Measurements from ENCODE around the gene SMARCA2. TPM values are rescaled to one million over a fixed set of nuclear protein-coding genes. Genes with fewer than 3 reads are reported as not detected.

SMARCA2 gene
- total RNA-seq, 2 experiments from 2014 or later = 110 to 117 TPM

- POLR2A ChIA-PET = no interaction called here
- CTCF ChIA-PET = no interaction called here
Measured at GRCh38 chr9:2066312-2067273, 51.4 kb downstream of the SMARCA2 start.

GRCh38 chr9:2072752-2073405 is 57.7 kb downstream of the SMARCA2 start:
- POLR2A ChIA-PET = no interaction called here
- CTCF ChIA-PET = no interaction called here

GRCh38 chr9:2082772-2083171 is 67.6 kb downstream of the SMARCA2 start:
- ChIA-PET POLR2A (no interaction called here), CTCF (no interaction called here)

- CTCF ChIA-PET = no interaction called here
- POLR2A ChIA-PET = no interaction called here
Measured at GRCh38 chr9:2083479-2083878, 68.3 kb downstream of the SMARCA2 start.

DNA sequence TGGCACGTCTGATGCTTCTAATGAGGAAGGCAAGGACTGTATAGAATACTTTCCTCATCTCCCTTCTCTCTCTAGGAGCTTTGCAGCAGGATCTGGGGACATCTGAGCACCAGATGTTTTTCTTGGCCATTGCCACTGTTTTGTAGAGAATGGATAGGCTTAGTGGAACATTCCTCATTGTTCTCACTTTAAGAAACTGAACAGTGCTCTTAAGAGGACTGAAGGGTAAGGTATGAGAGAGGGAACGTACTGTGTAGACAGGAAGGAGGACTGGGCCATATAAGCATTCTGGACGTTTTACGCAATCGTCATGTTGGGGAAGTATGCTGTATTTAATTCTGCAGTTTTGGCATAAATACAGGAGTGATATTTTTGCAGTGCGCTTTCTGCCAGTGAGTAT is 70.6 kb downstream of the SMARCA2 start:
- CTCF ChIA-PET = no interaction called here
- POLR2A ChIA-PET = no interaction called here

- POLR2A ChIA-PET = no interaction called here
- CTCF ChIA-PET = no interaction called here
Measured at GRCh38 chr9:2086116-2086515, 71.0 kb downstream of the SMARCA2 start.

GRCh38 chr9:2086971-2087370 is 71.8 kb downstream of the SMARCA2 start:
- POLR2A ChIA-PET = interaction anchor here (0.7 to 1.0 kb wide), 3 partner anchors 72 to 263 kb away, joined by 3 read pairs; partner anchors contain the start of gene SMARCA2

GRCh38 chr9:2087500-2088313 is 72.6 kb downstream of the SMARCA2 start:
- ChIA-PET POLR2A (interaction anchor here (0.7 to 1.0 kb wide), 3 partner anchors 73 to 264 kb away, joined by 3 read pairs; partner anchors contain the start of gene SMARCA2), CTCF (interaction anchor here (0.7 to 0.8 kb wide), 4 partner anchors 10 to 211 kb away, joined by 3 read pairs; no protein-coding TSS in a partner anchor)

More at GRCh38 chr9:2086971-2087370, 71.8 kb downstream of the SMARCA2 start:
- CTCF ChIA-PET = interaction anchor here (0.7 to 0.8 kb wide), 3 partner anchors 11 to 211 kb away, joined by 3 read pairs; no protein-coding TSS in a partner anchor

DNA sequence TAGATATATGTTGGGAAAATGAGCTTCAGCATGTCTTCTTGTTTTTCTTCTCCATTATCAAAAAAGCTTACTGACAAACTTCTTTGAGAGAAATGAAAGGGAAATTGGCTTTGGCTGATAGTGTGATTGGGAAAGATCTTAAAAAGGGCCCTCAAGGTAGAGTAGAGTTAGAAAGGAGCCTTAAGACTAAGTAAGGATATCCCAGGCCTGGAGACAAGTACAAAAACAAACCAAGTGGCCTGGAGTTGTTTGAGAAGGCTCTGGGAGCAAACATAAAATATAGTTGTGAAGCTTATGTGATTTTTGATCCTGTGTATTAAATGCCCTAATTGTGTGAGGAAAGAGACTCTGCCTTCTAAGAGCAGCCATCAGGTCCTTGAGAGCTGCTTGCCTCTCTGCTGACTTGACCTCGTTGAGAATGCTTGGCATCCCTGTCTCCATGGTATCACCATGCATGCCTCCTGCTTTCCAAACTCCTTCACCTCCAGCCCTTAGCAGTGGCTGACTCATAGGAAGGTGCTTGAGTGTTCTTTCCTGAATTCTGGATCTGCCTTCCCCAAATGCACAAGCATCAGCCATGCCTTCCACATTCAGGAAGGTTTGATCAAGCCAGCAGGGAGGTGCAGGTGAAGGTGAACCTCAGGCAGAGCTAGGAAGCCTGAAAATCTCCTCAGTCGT is 78.9 kb downstream of the SMARCA2 start:
- ChIA-PET CTCF (no interaction called here), POLR2A (interaction anchor here (0.7 kb wide), 1 partner anchor 38 kb away, joined by 3 read pairs; no protein-coding TSS in a partner anchor)

DNA sequence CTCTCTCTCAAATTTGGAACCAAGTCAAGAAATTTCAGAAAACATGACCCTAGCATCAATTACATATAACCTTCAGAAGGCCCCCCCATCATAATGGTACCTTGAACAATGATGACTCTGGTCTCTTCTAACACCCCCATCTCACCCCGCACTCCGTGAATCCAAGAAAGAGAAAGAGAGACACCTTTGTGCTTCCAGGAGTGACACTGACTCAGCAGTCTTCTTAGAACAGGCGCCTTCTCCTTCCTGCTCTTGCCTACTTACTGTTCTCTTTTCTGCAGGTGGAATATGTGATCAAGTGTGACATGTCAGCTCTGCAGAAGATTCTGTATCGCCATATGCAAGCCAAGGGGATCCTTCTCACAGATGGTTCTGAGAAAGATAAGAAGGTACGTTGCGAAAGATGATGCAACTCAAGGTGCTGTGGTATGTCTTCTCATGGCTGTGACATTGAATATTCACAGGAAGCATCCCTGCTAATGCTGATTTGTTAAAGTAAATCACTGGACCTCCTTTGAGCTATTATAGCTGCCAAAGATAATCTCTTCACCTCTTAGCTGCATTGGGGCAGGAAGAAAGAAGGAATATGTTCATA is 81.3 kb downstream of the SMARCA2 start:
- CTCF ChIA-PET = interaction anchor here (1.5 kb wide), 1 partner anchor 8 kb away, joined by 3 read pairs; no protein-coding TSS in a partner anchor
- POLR2A ChIA-PET = no interaction called here

- POLR2A ChIA-PET = no interaction called here
- CTCF ChIA-PET = no interaction called here
Measured at GRCh38 chr9:2106666-2107065, 91.5 kb downstream of the SMARCA2 start.

GRCh38 chr9:2107906-2108451 is 92.8 kb downstream of the SMARCA2 start:
- ChIA-PET POLR2A (no interaction called here), CTCF (no interaction called here)

GRCh38 chr9:2109069-2109650 is 94.0 kb downstream of the SMARCA2 start:
- CTCF ChIA-PET = interaction anchor here (1.1 kb wide), 1 partner anchor 16 kb away, joined by 3 read pairs; no protein-coding TSS in a partner anchor
- POLR2A ChIA-PET = no interaction called here

- CTCF ChIA-PET = no interaction called here
- POLR2A ChIA-PET = no interaction called here
Measured at GRCh38 chr9:2110036-2110435, 94.9 kb downstream of the SMARCA2 start.

GRCh38 chr9:2116073-2116472 is 100.9 kb downstream of the SMARCA2 start:
- CTCF ChIA-PET = interaction anchor here (0.7 kb wide), 1 partner anchor 176 kb away, joined by 3 read pairs; no protein-coding TSS in a partner anchor

DNA sequence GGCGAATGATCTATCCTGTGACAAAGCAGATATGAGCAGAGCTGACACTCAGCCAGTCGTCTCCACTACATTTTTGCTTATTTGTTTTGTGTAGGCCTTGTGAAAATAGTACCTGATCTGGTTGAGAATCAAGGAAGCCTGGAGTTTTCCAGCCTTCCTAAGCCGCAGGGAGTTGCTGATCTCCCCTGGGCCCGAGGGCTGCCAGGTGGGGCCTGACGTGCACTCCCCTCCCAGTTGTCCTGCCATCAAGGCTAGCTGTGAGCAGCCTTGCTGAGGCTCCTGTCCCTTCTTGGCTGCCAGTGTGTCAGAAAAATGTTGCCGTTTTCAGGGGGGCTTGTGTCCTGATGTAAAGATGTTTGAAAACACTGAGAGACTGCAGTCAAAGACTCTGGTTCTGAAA is 102.4 kb downstream of the SMARCA2 start:
- POLR2A ChIA-PET = no interaction called here

More at GRCh38 chr9:2116073-2116472, 100.9 kb downstream of the SMARCA2 start:
- POLR2A ChIA-PET = no interaction called here

GRCh38 chr9:2119566-2119965 is 104.4 kb downstream of the SMARCA2 start:
- CTCF ChIA-PET = no interaction called here
- POLR2A ChIA-PET = no interaction called here

More for the DNA sequence above, 102.4 kb downstream of the SMARCA2 start:
- CTCF ChIA-PET = no interaction called here
